HEK293 (cell line): Measurements from ENCODE around the gene GRN.

Experiments used
- ZBTB17 ChIP-seq: fragments of 450-650 bp; formaldehyde crosslinking; IDR thresholded peaks from 2 replicates; pipeline ENCODE4 v1.5.1; 2016; ENCODE audit warnings: missing biosample characterization, missing genetic modification characterization
- ZFHX2 ChIP-seq: fragments of 450-650 bp; formaldehyde crosslinking; conservative IDR thresholded peaks from 2 replicates; pipeline ENCODE4 v1.5.1; 2016; ENCODE audit warnings: missing biosample characterization, missing genetic modification characterization
- ZNF23 ChIP-seq: fragments of 450-650 bp; formaldehyde crosslinking; IDR thresholded peaks from 2 replicates; pipeline ENCODE4 v1.5.1; 2016; ENCODE audit warnings: missing biosample characterization, missing genetic modification characterization, borderline replicate concordance
- ZNF24 ChIP-seq: fragments of 450-650 bp; formaldehyde crosslinking; IDR thresholded peaks from 2 replicates; pipeline ENCODE4 v1.5.1; 2016; ENCODE audit warnings: missing biosample characterization, missing genetic modification characterization
- ZNF274 ChIP-seq, 2 experiments: fragments of 200-500 bp in 1 of 2; fragments of 450-650 bp in 1 of 2; sonication (Bioruptor generic) in 1 of 2; formaldehyde crosslinking in 1 of 2; IDR thresholded peaks; 2 replicates each; pipeline versions ENCODE4 v1.5.1 to v1.6.1; 2014 to 2016; ENCODE audit warnings: borderline replicate concordance in 1 of 2, inconsistent platforms in 1 of 2, low read length in 1 of 2, missing biosample characterization in 1 of 2, missing genetic modification characterization in 1 of 2
- ZNF660 ChIP-seq: fragments of 450-650 bp; IDR thresholded peaks from 2 replicates; pipeline ENCODE4 v1.5.1; 2018; ENCODE audit warnings: missing biosample characterization, mild to moderate bottlenecking, missing genetic modification characterization
- ZNF776 ChIP-seq: fragments of 450-650 bp; formaldehyde crosslinking; IDR thresholded peaks from 2 replicates; pipeline ENCODE4 v1.5.0; 2017; ENCODE audit warnings: missing biosample characterization, missing genetic modification characterization, borderline replicate concordance
- ZNF777 ChIP-seq: fragments of 450-650 bp; formaldehyde crosslinking; IDR thresholded peaks from 2 replicates; pipeline ENCODE4 v1.5.1; 2017; ENCODE audit warnings: missing biosample characterization, missing genetic modification characterization, borderline replicate concordance
- ZNF837 ChIP-seq: fragments of 450-650 bp; formaldehyde crosslinking; IDR thresholded peaks from 2 replicates; pipeline ENCODE4 v1.5.1; 2016; ENCODE audit warnings: missing biosample characterization, missing genetic modification characterization
- TF ChIP-seq, protein P1 (sequence below): fragments of 450-650 bp; formaldehyde crosslinking; IDR thresholded peaks from 2 replicates; pipeline ENCODE4 v1.5.1; 2016; ENCODE audit warnings: missing biosample characterization, missing genetic modification characterization
- TF ChIP-seq, protein P2 (sequence below): fragments of 450-650 bp; formaldehyde crosslinking; IDR thresholded peaks from 2 replicates; pipeline ENCODE4 v1.5.1; 2016; ENCODE audit warnings: missing biosample characterization, missing genetic modification characterization
- TF ChIP-seq, protein P3 (sequence below): fragments of 450-650 bp; formaldehyde crosslinking; IDR thresholded peaks from 2 replicates; pipeline ENCODE4 v1.5.1; 2016; ENCODE audit warnings: missing biosample characterization, missing genetic modification characterization

DNA sequence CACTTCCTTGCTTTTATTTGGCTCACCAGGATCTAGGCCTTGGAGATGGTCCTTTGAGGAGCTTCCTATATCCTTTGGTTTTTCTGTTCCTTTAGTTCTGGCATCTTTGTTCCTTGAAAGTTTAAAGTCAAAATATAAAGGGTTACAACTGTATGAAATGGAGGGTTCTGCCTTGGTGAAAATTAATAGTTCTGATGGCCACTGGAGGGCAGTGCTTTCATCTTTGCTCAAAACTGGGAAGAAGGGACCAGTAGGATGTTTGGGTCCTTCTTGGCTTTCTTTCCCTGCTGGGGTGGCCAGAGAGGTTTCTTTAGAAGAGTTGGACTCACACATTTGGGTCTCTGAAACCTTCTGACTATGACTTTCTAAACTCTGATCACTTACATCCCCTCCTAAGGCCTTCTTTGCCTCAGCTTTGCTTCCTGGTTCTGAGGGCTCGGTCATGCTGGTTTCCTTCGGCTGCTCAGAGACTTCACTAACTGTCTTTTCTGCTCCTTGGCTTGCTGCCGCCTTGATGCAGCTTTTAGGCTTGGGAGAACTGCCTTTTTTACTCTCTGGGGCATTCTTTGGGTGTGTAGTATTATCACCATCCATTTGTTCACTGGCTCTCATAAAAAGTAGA lies 55.2 kb downstream of the GRN start:
- TF ChIP-seq, protein P1, sequence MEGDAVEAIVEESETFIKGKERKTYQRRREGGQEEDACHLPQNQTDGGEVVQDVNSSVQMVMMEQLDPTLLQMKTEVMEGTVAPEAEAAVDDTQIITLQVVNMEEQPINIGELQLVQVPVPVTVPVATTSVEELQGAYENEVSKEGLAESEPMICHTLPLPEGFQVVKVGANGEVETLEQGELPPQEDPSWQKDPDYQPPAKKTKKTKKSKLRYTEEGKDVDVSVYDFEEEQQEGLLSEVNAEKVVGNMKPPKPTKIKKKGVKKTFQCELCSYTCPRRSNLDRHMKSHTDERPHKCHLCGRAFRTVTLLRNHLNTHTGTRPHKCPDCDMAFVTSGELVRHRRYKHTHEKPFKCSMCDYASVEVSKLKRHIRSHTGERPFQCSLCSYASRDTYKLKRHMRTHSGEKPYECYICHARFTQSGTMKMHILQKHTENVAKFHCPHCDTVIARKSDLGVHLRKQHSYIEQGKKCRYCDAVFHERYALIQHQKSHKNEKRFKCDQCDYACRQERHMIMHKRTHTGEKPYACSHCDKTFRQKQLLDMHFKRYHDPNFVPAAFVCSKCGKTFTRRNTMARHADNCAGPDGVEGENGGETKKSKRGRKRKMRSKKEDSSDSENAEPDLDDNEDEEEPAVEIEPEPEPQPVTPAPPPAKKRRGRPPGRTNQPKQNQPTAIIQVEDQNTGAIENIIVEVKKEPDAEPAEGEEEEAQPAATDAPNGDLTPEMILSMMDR (tag by site-specific recombination), result no peak
- TF ChIP-seq ZNF837 (tag by site-specific recombination), result no peak
- no peak for TF ChIP-seq ZBTB17 (tag by site-specific recombination)
- no peak for TF ChIP-seq ZNF776 (tag by site-specific recombination)
- no peak for TF ChIP-seq ZNF23
- TF ChIP-seq, protein P2, sequence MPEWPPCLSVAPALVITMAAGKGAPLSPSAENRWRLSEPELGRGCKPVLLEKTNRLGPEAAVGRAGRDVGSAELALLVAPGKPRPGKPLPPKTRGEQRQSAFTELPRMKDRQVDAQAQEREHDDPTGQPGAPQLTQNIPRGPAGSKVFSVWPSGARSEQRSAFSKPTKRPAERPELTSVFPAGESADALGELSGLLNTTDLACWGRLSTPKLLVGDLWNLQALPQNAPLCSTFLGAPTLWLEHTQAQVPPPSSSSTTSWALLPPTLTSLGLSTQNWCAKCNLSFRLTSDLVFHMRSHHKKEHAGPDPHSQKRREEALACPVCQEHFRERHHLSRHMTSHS, result no peak
- TF ChIP-seq ZNF274 (IDR thresholded peaks at IDR 0.05; ENCODE audit: low read length), result no peak
- TF ChIP-seq ZNF274 (tag by site-specific recombination; IDR thresholded peaks at IDR 0.05; ENCODE audit: borderline replicate concordance), result no peak
- no peak for TF ChIP-seq ZFHX2 (tag by site-specific recombination)
- TF ChIP-seq, protein P3, sequence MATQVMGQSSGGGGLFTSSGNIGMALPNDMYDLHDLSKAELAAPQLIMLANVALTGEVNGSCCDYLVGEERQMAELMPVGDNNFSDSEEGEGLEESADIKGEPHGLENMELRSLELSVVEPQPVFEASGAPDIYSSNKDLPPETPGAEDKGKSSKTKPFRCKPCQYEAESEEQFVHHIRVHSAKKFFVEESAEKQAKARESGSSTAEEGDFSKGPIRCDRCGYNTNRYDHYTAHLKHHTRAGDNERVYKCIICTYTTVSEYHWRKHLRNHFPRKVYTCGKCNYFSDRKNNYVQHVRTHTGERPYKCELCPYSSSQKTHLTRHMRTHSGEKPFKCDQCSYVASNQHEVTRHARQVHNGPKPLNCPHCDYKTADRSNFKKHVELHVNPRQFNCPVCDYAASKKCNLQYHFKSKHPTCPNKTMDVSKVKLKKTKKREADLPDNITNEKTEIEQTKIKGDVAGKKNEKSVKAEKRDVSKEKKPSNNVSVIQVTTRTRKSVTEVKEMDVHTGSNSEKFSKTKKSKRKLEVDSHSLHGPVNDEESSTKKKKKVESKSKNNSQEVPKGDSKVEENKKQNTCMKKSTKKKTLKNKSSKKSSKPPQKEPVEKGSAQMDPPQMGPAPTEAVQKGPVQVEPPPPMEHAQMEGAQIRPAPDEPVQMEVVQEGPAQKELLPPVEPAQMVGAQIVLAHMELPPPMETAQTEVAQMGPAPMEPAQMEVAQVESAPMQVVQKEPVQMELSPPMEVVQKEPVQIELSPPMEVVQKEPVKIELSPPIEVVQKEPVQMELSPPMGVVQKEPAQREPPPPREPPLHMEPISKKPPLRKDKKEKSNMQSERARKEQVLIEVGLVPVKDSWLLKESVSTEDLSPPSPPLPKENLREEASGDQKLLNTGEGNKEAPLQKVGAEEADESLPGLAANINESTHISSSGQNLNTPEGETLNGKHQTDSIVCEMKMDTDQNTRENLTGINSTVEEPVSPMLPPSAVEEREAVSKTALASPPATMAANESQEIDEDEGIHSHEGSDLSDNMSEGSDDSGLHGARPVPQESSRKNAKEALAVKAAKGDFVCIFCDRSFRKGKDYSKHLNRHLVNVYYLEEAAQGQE (tag by site-specific recombination), result no peak
- no peak for TF ChIP-seq ZNF777 (tag by site-specific recombination)
- TF ChIP-seq ZNF24 (tag by site-specific recombination), result no peak
- TF ChIP-seq ZNF660 (tag by site-specific recombination), result no peak
